IPS-18c (cell line): ENCODE measurements around the gene CAND2.

Experiments
- H3K4me3 ChIP-seq: 2 replicates; pipeline ENCODE4 v1.7.0; 2013; ENCODE audit warnings: low read depth, mild to moderate bottlenecking, low read length, moderate library complexity; ENCODE audit not compliant: insufficient read depth
- H3K9me3 ChIP-seq: one replicate; pipeline ENCODE4 v1.6.1; 2013; ENCODE audit warnings: mild to moderate bottlenecking, low read length, moderate library complexity; ENCODE audit not compliant: control insufficient read depth, insufficient read depth

The CAND2 gene

DNA sequence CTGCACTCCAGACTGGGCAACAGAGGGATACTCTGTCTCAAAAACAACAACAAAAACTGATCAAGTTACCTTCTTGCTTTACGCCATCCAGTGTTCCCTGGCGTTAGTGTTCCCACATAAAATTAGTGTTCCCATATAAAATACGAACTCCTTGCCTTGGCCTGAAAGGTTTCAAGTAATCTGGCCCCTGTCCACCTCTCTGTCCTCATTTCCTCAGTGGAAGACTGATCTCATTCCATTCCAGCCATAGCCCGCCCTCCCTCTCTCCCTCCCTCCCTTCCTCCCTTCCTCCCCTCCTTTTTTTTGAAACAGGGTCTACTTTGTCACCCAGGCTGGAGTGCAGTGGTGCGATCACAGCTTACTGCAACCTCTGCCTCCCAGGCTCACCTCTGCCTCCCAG lies 2.8 kb upstream of the CAND2 start:
- Histone ChIP-seq H3K4me3 (no peak overlapping the region), H3K9me3 (no peaks in the 10 kb centered on the region)

DNA sequence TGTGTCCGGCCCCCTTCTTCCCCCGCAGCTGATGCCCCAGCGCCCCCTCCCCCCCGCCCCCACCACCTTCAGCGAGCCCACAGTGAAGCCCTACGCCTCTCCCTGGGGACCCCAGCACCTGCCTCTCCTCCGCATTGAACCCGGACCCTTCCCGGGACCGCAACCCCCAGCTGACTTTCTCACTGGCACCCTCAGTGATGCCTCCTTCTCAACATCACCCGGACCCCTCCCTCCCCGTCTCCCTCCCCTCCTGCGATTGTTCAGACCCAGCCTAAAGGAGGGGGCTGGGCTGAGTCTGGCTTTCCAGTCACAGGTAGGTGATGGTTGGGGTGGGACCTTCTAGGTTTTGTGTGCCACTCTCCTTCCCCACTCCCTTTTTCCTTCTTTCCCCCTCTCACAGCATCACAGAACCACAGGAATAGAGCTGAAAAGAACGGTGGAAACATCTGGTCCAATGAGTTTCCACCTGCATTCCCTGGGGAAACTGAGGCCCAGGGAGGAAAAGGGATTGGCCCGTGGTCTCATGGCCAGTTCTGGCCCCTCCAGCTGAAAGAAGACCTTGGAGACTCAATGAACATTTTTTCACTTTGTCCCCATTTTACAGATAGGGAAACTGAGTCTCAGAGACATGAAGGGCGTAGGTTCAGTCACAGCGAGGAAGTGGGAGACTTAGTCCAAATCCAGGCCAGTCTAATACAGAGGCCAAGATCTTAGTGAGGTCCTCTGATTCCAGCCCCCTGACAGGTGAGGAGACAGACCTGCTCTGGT lies 828 bp downstream of the CAND2 start:
- Histone ChIP-seq H3K9me3 (no peaks in the 10 kb centered on the region), H3K4me3 (peak overlapping the region; percentile 71)

DNA sequence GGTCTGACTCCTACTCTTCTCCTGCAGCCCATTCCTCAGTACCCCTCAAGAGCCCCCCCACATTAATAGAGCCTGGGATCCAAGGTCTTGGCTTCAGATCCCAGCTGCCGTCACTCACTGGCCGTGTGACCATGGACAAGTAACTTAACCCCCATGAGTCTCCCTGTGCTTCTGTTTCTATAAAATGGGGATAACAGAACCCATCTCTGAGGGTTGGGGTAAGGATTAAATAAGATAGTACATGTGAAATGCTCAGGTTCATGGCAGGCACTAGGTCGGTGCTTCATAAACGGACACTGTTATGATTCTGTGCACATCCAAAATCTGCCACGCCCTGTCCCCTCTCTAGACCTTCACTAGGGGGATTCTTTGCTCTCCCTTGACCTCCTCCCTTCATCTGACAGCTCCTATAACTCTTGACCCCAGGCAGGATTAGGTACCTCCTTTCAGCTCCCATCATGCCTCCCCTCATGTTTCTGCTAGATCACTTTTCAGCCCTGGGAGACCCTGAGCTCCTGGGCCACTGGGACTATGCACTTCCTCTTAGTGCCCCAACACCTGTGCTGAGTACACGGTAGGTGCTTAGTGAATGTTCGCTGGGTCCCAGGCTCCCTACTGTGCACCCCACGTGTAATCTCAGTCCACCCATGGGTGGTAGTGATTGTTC lies 1.5 kb downstream of the CAND2 start:
- H3K4me3 ChIP-seq = no peak overlapping the region
- H3K9me3 ChIP-seq = no peaks in the 10 kb centered on the region

DNA sequence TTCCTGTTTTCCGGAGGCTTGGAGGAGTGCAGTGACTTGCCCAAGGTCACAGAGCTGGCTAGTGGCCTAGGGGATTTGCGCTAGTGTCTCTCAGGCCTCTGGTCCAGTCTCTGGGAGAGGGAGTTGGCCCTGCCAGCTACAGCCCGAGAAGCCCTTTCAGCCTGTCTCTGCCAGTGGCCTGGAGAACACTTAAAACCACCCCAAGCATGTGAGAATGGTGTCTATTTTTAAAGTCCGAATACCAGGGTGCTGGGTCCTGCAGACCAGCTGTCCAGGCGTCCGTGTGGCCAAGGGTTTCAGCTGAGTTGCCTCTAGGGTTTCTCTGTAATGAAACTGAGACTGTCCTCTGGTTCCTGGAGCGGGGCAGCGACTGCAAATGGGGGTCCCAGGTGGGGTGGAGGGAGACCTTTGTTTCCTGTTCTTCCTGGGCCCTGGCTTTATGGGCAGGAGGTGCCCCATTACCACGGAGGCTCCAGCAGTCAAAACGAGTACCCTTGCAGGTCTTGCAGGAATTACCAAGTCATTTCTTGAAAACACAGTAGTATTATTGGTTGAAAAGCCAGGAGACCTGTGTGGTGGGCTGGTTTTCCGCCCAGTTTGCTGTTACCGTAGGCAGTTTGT lies 2.2 kb downstream of the CAND2 start:
- H3K4me3 ChIP-seq = no peak overlapping the region
- no peaks in the 10 kb centered on the region for H3K9me3 ChIP-seq

DNA sequence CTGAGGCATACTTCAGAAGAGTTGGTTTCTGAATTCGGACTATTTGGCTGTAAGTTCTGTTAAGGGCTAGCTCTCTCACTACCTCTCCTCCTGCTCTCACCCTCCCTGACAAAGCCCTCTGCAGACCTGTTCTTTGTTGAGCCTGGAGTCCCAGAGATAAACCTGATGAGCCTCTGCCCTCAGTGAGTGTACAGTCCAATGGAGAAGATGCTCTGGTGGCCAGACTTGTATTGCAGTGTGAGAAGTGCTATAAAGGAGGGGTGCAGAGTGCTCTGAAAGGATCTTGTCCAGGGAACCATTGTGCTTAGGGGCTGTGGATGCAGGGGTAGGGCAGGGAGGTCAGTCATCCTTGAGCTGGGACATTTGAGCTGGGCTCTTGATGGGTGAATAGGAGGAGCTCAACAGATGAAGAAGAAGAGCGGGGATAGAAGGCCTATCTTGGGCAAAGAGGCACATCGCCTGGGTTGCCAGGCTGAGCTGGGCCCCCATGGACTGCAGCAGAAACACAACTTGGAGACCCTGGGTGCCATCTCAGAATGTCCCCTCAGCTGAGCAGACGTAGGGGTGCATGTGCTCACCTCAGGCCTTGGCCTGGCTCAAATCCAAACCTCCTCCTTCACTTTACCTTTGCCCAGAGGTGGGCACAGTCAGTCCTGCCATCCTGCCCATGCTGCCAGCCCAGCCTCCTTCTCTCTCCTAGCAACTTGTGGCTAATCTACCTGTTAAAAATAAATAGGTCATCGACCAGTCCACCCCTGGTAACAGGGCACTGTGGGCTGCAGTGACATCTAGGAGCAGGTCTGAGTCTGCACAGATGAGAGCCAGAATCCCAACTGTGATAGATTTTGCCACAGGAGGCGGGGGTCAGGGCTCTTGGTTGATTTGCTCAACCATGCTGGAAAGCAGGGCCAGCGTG lies 3.3 kb downstream of the CAND2 start:
- no peaks in the 10 kb centered on the region for H3K9me3 ChIP-seq
- no peak overlapping the region for H3K4me3 ChIP-seq

DNA sequence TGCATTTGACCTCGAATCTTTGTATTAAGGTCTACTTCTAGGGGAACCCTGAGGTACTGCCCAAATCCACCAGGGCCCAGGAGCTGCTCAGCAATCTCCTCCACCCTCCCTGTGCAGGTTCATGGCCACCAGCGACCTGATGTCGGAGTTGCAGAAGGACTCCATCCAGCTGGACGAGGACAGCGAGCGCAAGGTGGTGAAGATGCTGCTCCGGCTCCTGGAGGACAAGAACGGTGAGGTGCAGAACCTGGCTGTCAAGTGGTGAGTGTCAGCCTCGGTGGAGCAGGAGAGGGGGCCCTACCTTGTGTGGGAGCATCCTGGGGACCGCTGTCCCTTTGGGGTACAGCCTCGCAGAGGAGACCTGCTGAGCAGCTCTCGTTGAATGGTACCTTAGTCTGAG lies 6.9 kb downstream of the CAND2 start:
- no peak overlapping the region for H3K4me3 ChIP-seq

DNA sequence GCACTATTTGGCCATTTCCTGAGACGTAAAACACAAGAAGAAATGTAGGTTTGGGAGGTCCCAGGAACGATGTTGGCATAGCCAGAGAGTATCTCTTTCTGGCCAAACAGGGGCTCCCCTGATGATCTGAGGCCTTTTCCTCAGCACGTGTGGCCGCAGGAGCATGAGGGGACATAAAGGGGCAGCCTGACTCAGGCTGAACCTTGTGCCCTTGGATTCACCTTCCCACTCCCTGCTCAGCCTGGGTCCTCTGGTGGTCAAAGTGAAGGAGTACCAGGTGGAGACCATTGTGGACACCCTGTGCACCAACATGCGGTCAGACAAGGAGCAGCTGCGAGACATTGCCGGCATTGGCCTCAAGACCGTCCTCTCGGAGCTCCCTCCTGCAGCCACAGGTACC lies 10.6 kb downstream of the CAND2 start:
- no peaks in the 10 kb centered on the region for H3K9me3 ChIP-seq
- no peak overlapping the region for H3K4me3 ChIP-seq

More for the DNA sequence above, 6.9 kb downstream of the CAND2 start:
- no peaks in the 10 kb centered on the region for H3K9me3 ChIP-seq

DNA sequence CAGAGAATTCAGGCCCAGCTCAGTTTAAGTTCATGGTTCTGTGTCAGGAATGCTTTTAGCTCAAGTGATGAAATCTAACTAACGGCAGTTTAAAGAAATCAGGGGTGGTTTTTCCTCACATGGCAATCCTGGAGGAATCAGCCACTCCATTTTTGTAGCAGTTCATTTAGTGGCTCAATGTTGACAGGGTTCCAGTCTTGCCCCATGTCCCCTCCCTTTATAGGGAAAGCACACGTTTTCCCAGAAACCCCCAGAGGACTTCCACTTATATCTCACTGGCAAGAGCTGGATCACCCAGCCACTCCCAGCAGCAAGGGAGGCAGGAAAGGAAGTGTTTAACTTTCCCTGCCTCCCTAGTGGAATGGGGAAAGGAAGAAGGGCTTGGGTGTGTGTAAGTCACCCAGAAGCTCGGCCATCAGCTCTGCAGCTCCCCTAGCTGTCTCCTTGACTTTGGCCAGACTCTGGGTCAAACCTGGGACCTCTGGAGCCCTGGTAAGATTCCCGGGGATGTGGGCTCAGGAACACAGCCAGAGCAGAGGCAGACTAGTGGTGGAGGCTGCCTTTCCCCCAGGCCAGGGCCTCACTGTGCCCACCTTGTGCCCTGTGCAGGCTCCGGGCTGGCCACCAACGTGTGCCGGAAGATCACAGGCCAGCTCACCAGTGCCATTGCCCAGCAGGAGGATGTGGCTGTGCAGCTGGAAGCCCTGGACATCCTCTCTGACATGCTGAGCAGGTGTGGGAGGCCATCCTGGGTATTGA lies 11.3 kb downstream of the CAND2 start:
- no peak overlapping the region for H3K4me3 ChIP-seq
- H3K9me3 ChIP-seq = no peaks in the 10 kb centered on the region

DNA sequence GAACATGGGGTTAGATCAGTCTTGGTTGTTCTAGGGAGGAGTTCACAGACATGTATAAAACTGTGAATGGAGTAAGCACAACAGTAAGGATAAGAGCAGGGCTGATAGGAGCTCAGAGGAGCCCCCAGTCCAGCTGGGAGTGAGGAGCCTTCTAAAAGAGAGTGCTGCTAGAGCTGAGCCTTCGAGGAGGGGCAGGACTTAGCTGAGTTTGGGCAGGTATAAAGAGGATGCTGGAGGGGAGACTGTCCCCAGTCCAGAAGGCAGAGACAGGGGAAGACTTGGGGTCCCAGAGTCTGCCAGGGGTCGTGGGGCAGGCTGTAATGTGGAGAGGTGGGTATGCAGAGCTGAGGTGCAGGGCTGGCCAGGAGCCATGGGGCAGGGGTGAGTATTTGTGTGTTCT lies 12.1 kb downstream of the CAND2 start:
- no peaks in the 10 kb centered on the region for H3K9me3 ChIP-seq
- H3K4me3 ChIP-seq = no peak overlapping the region

DNA sequence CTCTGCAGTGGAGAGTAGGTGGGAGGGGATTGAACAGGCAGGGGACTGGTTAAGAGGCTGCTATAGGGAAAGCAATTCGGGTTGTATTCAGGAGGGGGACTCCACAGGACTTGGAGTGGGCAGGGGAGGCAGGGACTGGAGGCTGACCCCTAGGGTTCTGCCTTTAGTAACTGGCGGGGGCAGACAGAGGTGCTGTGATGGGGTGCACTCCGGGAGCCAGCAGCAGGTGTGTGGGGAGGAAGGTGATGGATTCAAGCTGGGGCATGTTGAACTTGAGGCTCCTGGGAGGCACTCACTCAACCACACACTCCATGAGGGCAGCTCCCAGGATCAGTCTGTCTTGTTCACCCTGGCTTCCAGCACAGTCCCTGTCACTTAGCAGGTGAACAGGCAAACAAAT lies 12.5 kb downstream of the CAND2 start:
- Histone ChIP-seq H3K9me3 (no peaks in the 10 kb centered on the region), H3K4me3 (no peak overlapping the region)

DNA sequence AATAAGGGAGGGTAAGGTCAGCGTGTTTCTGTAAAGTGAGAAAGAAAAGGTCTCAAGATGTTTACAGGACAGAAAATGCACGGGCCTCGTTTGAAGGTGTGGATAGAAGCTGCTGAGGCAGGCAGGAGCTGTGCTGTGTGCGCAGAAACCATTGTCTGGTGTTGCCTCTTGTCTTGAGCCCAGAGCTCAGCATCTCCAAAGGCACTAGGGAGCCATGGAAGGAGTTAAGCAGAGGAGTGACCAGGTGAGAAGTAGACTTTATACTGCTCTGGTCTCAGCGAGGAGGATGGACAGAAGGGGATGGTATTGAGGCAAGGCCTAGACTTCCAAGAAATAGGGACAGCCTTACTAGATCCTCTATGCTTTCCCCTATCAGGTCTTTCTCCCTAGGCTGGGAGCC lies 13.0 kb downstream of the CAND2 start:
- Histone ChIP-seq H3K4me3 (peak overlapping the region; percentile 72), H3K9me3 (no peaks in the 10 kb centered on the region)

DNA sequence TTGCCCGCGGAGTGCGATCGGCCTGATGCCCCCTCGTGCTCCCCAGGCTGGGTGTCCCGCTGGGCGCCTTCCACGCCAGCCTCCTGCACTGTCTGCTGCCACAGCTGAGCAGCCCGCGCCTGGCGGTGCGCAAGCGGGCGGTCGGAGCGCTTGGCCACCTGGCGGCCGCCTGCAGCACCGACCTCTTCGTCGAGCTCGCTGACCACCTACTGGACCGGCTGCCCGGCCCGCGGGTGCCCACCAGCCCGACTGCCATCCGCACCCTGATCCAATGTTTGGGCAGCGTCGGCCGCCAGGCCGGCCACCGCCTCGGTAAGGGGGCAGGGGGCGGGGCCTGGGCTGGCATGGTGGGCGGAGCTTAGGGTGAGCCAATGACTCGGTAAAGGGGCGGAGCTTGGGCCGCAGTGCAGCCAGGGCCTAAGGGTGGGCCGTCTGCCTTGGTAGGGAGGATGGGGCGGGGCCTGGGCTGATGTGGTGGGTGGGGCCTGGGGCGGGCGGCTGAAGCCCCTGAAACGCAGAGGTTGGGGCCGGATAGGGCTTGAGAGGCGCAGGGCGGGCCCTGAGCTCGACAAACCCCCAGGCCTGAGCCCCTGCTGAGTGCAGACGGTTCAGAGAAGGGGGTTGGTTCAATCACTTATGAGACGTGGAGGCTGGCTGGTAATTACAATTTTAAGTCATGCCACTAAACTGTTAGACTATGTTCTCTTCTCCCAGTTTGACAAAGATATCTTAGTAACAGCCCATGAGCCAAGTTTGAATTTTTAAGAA lies 13.7 kb downstream of the CAND2 start:
- H3K4me3 ChIP-seq = peak overlapping the region; percentile 72
- no peaks in the 10 kb centered on the region for H3K9me3 ChIP-seq

DNA sequence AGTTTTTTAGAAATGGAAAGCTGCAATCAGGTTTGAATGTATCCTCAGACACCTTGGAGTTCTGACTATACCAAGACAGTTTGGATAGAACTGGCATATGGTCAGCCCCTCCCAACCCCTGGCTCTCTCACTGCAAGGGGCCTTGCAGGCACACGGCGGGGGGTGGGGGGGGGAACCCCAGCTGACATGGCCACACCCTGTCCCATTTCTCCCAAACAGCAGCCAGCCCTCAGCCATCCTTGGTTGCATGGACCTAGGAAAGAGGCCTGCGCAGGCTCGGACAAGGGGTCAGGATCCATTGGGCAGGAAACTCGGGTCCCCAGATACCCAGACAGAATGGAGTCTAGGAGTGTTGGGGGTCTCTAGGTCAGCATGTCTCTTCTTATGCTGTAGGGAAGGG lies 14.5 kb downstream of the CAND2 start:
- Histone ChIP-seq H3K9me3 (no peaks in the 10 kb centered on the region), H3K4me3 (no peak overlapping the region)

DNA sequence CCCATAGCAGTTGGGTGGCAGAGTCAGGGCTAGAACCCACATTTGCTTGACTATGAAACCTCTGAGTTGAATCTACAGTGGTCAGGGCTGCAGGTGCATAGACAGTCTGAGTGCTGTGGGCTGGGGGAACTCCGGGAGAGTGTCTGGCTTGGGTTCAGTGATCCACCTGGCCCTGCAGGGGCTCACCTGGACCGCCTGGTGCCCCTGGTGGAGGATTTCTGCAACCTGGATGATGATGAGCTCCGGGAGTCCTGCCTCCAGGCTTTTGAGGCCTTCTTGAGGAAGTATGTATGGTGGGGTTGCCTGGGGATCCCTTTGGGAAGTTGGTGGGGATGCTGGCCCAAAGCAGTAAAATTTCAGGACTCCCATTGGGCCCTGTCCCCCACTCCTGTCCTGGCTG lies 16.3 kb downstream of the CAND2 start:
- no peak overlapping the region for H3K4me3 ChIP-seq
- no peaks in the 10 kb centered on the region for H3K9me3 ChIP-seq

DNA sequence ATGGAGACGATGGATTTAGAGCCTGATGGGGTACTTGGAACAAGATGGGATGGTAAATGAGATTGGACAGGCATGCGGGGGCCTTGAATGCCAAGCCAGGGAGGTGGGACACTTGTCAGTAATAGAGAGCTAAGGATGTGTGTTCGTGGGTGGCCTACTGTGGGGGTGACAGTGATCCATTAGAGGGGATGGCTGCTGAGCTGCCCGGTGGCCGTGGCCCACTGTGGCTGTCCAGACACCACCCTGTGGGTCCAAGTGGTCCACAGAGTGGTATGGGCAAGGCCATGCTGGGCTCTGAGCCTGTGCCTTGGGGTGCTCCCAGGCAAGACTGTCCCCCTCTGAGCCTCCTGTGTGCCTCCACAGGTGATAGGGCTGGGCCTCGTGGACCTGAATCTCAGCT lies 17.5 kb downstream of the CAND2 start:
- H3K4me3 ChIP-seq = no peak overlapping the region
- H3K9me3 ChIP-seq = no peaks in the 10 kb centered on the region

DNA sequence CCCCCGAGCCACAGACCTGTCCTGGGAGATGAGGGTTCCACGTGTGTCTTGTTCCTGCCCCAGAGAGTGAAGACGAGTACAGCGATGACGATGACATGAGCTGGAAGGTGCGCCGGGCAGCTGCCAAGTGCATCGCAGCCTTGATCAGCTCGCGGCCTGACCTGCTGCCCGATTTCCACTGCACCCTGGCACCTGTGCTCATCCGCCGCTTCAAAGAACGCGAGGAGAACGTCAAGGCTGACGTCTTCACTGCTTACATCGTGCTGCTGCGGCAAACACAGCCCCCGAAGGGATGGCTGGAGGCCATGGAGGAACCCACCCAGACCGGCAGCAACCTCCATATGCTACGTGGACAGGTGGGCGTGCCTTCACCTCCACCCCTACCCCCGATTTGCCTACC lies 18.6 kb downstream of the CAND2 start:
- H3K4me3 ChIP-seq = no peak overlapping the region
- H3K9me3 ChIP-seq = no peaks in the 10 kb centered on the region
